GM12878 (cell line): Measurements from ENCODE around the gene FAM53B. TPM values are rescaled to one million over a fixed set of nuclear protein-coding genes. Genes with fewer than 3 reads are reported as not detected.

Experiments
- ATAC-seq: fragments of 200-7000 bp; cut with Tn5 transposase; 3 replicates; pipeline ENCODE4 v1.9.1; 2020; ENCODE audit warnings: mild to moderate bottlenecking, moderate library complexity
- BruUV-seq: library from RNA; stranded (reverse); fragments of 400-500 nt; replicated peaks from 2 replicates; lab custom pipeline; 2021; lab: Mats Ljungman, UMichigan
- CTCF ChIA-PET: fragments of 300-600 bp; sonication (Branson Sonifier 250); formaldehyde crosslinking; extraction: SDS; loops from one replicate; lab custom pipeline; 2021; ENCODE audit warnings: inconsistent platforms; lab: Yijun Ruan, JAX
- POLR2A ChIA-PET: fragments of 350-600 bp; formaldehyde crosslinking; extraction: SDS; loops from one replicate; lab custom pipeline; 2021; ENCODE audit warnings: inconsistent platforms; lab: Charles Lee
- RAD21 ChIA-PET: fragments of 300-600 bp; sonication (Branson Sonifier 250); formaldehyde crosslinking; loops from one replicate; lab custom pipeline; 2023; ENCODE audit warnings: antibody characterized with exemption; ENCODE audit not compliant: unreplicated experiment; lab: Charles Lee
- SMC1A ChIA-PET: fragments of 300-600 bp; sonication (Branson Sonifier 250); formaldehyde crosslinking; loops from one replicate; lab custom pipeline; 2023; ENCODE audit not compliant: unreplicated experiment, uncharacterized antibody; lab: Charles Lee
- DNase-seq: peaks from one replicate; pipeline ENCODE4 v3.0.0-alpha.2; 2011; ENCODE audit warnings: low read depth, low spot score
- FAIRE-seq: peaks from 3 replicates; lab custom pipeline; 2011; peaks lifted over from hg19 to GRCh38; lab: Jason Lieb, UNC
- H2AFZ ChIP-seq: 2 replicates; pipeline ENCODE4 v1.6.0; 2011; ENCODE audit warnings: low read depth, low read length, control low read depth; ENCODE audit not compliant: control insufficient read depth
- H3K27ac ChIP-seq: 2 replicates; pipeline ENCODE4 v1.5.1; 2011; ENCODE audit warnings: control low read depth; ENCODE audit not compliant: control insufficient read depth, insufficient read depth
- H3K27me3 ChIP-seq, 2 experiments: replicated peaks in 1 of 2; 2 replicates each; pipeline versions ENCODE4 v1.6.0 to v1.6.1; 2011; ENCODE audit warnings: low read length in 1 of 2; ENCODE audit not compliant: control insufficient read depth in 2 of 2, insufficient read depth in 2 of 2
- H3K36me3 ChIP-seq, 2 experiments: 2 replicates each; pipeline ENCODE4 v1.5.1; 2011; ENCODE audit warnings: low read length in 1 of 2; ENCODE audit not compliant: control insufficient read depth in 2 of 2, insufficient read depth in 2 of 2
- H3K4me1 ChIP-seq: 2 replicates; pipeline ENCODE4 v1.6.1; 2011; ENCODE audit warnings: mild to moderate bottlenecking, low read length, moderate library complexity, mixed read lengths; ENCODE audit not compliant: control insufficient read depth, insufficient read depth
- H3K4me2 ChIP-seq: 2 replicates; pipeline ENCODE4 v1.6.0; 2011; ENCODE audit warnings: control low read depth; ENCODE audit not compliant: control insufficient read depth, insufficient read depth
- H3K4me3 ChIP-seq: fragments of 200-600 bp; sonication (generic); 2 replicates; pipeline ENCODE4 v1.5.1; 2016
- H3K79me2 ChIP-seq: 2 replicates; pipeline ENCODE4 v1.6.0; 2011; ENCODE audit warnings: low read length; ENCODE audit not compliant: control insufficient read depth, insufficient read depth
- H3K9ac ChIP-seq: 2 replicates; pipeline ENCODE4 v1.8.0; 2011; ENCODE audit warnings: low read length, control low read depth, mixed read lengths; ENCODE audit not compliant: control insufficient read depth, insufficient read depth
- H3K9me3 ChIP-seq: replicated peaks from 3 replicates; pipeline ENCODE4 v1.5.1; 2011; ENCODE audit warnings: mild to moderate bottlenecking, low read length; ENCODE audit not compliant: control insufficient read depth, insufficient read depth
- H4K20me1 ChIP-seq: 2 replicates; pipeline ENCODE4 v1.6.0; 2011; ENCODE audit not compliant: control insufficient read depth, insufficient read depth
- KLF5 ChIP-seq: fragments of 450-650 bp; IDR thresholded peaks from 2 replicates; pipeline ENCODE4 v1.6.1; 2014; ENCODE audit warnings: mild to moderate bottlenecking; ENCODE audit not compliant: partially characterized antibody
- ZBTB40 ChIP-seq: fragments of 450-650 bp; IDR thresholded peaks from 2 replicates; pipeline ENCODE4 v1.6.1; 2016; ENCODE audit warnings: mild to moderate bottlenecking, moderate library complexity, borderline replicate concordance
- WGBS: methylation state at CpG from one replicate; pipeline ENCODE4 v1.1.6; 2016; ENCODE audit warnings: low lambda C conversion rate; ENCODE audit not compliant: insufficient replicate concordance, insufficient coverage; ENCODE audit errors: missing lambda C conversion rate; 5-methylcytosine and 5-hydroxymethylcytosine counted together
- in situ Hi-C: fragments of 300-500 bp; cut with MboI; formaldehyde crosslinking; loops from 9 replicates; pipeline ENCODE4 v1.14.3; 2018; ENCODE audit warnings: mixed read lengths
- intact Hi-C: fragments of 100-400 bp; cut with micrococcal nuclease; formaldehyde crosslinking; loops from one replicate; pipeline ENCODE4 v1.14.2; 2022; ENCODE audit not compliant: unreplicated experiment
- polyA plus RNA-seq, 11 experiments: library from polyadenylated mRNA; depleted of rRNA in 4 of 11; unstranded in 6 of 11; stranded (reverse) in 5 of 11; fragments of >200 nt; fragmentation: Nextera tagmentation in 4 of 11; fragmentation: Illumina TruSeq in 1 of 11; extraction: Ambion mirVana in 4 of 11; extraction: Trizol in 1 of 11; gene quantifications; 1 replicate in 1 of 11; 2 replicates in 10 of 11; pipeline versions ENCODE4 v1.2.1 to v1.2.3, GENCODE V29; 2011 to 2016; ENCODE audit warnings: inconsistent platforms in 2 of 11, missing spikeins in 2 of 11, low read depth in 1 of 11
- total RNA-seq, 4 experiments: library from RNA; depleted of rRNA in 3 of 4; stranded (reverse); fragments of >200 nt in 3 of 4; fragmentation: Illumina TruSeq in 1 of 4; extraction: Trizol in 1 of 4; gene quantifications; 2 replicates each; pipeline versions ENCODE4 v1.2.1 to v1.2.3, GENCODE V29; 2013 to 2021

FAM53B gene
- total and polyA plus RNA-seq, 10 of the 15 experiments (the other 5 are each of a cell fraction or from before 2014, with no cell fraction given): 0.05 to 26.3 (median 8.1) TPM

GRCh38 chr10:124701435-124701834 lies 42.7 kb downstream of the FAM53B start:
- FAIRE-seq (no peak), DNase-seq (no peak), ATAC-seq (no peak)
- peaks cover 5 to 27% of the 10 kb centered on the region in 2 experiments; a peak in 3 of 4 replicates for H3K36me3 ChIP-seq
- no peak overlapping the region for H3K4me3 ChIP-seq
- ChIA-PET RAD21 (interaction anchor here (3.1 to 14.0 kb wide), 3 partner anchors 13 to 40 kb away, joined by 14 to 266 read pairs (median 15); no protein-coding TSS in a partner anchor), SMC1A (interaction anchor here (0.6 to 3.8 kb wide), 6 partner anchors 13 to 87 kb away, joined by 3 to 26 read pairs (median 6); no protein-coding TSS in a partner anchor), CTCF (interaction anchor here (0.7 to 6.1 kb wide), 5 partner anchors 12 to 161 kb away, joined by 3 to 74 read pairs (median 3); no protein-coding TSS in a partner anchor), POLR2A (interaction anchor here (1.7 to 3.8 kb wide), 3 partner anchors 13 to 40 kb away, joined by 3 to 17 read pairs (median 5); no protein-coding TSS in a partner anchor)
- no peak overlapping the region for H3K9ac ChIP-seq
- peaks cover 54% of the 10 kb centered on the region for H3K4me1 ChIP-seq
- TF ChIP-seq KLF5: no peak
- no peak for TF ChIP-seq ZBTB40
- 82% methylated on average over 6 of the region's 6 CpGs for WGBS
- H3K27ac ChIP-seq: no peak overlapping the region
- no peaks in the 10 kb centered on the region for H3K27me3 ChIP-seq
- H3K79me2 ChIP-seq: peaks cover 18% of the 10 kb centered on the region
- no peak overlapping the region for H3K4me2 ChIP-seq
- BruUV-seq: no TSS peak
- intact Hi-C loops: no loop called here
- no peak overlapping the region for H2AFZ ChIP-seq
- in situ Hi-C loops: no loop called here
- H4K20me1 ChIP-seq: no peaks in the 10 kb centered on the region
- no peaks in the 10 kb centered on the region for H3K9me3 ChIP-seq
